ENCODE results near the gene SLC24A3.

The SLC24A3 gene

GRCh38 chr20:19670829-19671228 is 458.4 kb downstream of the SLC24A3 start:
- Histone ChIP-seq H3K4me1 (ENCODE audit: control insufficient read depth, insufficient read depth, low read length) (no peaks in the 10 kb centered on the region), H3K36me3 (ENCODE audit: control insufficient read depth in 2 of 2, insufficient read depth in 1 of 2, low read length in 2 of 2) (no peaks in the 10 kb centered on the region), H3K27ac (ENCODE audit: extremely low read depth, low read depth, low read length) (no peak overlapping the region), H3K4me3 (ENCODE audit: low read depth, low read length) (no peak overlapping the region), H3K9me3 (ENCODE audit: control insufficient read depth, insufficient read depth, low read depth, low read length) (no peaks in the 10 kb centered on the region)
- ChIA-PET CTCF (no interaction called here), POLR2A (no interaction called here)
- TF ChIP-seq ZNF561 (tag by site-specific recombination; IDR thresholded peaks at IDR 0.05; ENCODE audit: borderline replicate concordance) (no peak), ZNF514 (tag by site-specific recombination; IDR thresholded peaks at IDR 0.05) (no peak), ZNF335 (tag by site-specific recombination; conservative IDR thresholded peaks at IDR 0.05) (no peak), ZNF366 (tag by site-specific recombination; conservative IDR thresholded peaks at IDR 0.05) (no peak), ZNF747 (tag by site-specific recombination; IDR thresholded peaks at IDR 0.05) (no peak), ZNF24 (tag by site-specific recombination; IDR thresholded peaks at IDR 0.05) (no peak), GLI4 (tag by site-specific recombination; IDR thresholded peaks at IDR 0.05) (no peak), ZNF837 (tag by site-specific recombination; IDR thresholded peaks at IDR 0.05) (no peak), ZNF146 (tag by site-specific recombination; IDR thresholded peaks at IDR 0.05) (no peak), ZNF239 (tag by site-specific recombination; IDR thresholded peaks at IDR 0.05) (no peak), ZNF529 (tag by site-specific recombination; IDR thresholded peaks at IDR 0.05; ENCODE audit: insufficient replicate concordance) (no peak), WT1 (tag by site-specific recombination; IDR thresholded peaks at IDR 0.05) (no peak), YY2 (tag by site-specific recombination; IDR thresholded peaks at IDR 0.05) (no peak), ZBTB8A (tag by site-specific recombination; IDR thresholded peaks at IDR 0.05) (no peak), ZNF184 (tag by site-specific recombination; IDR thresholded peaks at IDR 0.05) (no peak), ZNF701 (tag by site-specific recombination; IDR thresholded peaks at IDR 0.05) (no peak), ZNF157 (tag by site-specific recombination; IDR thresholded peaks at IDR 0.05) (no peak)
- TF ChIP-seq, protein P1, sequence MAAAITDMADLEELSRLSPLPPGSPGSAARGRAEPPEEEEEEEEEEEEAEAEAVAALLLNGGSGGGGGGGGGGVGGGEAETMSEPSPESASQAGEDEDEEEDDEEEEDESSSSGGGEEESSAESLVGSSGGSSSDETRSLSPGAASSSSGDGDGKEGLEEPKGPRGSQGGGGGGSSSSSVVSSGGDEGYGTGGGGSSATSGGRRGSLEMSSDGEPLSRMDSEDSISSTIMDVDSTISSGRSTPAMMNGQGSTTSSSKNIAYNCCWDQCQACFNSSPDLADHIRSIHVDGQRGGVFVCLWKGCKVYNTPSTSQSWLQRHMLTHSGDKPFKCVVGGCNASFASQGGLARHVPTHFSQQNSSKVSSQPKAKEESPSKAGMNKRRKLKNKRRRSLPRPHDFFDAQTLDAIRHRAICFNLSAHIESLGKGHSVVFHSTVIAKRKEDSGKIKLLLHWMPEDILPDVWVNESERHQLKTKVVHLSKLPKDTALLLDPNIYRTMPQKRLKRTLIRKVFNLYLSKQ (tag by site-specific recombination; IDR thresholded peaks at IDR 0.05; ENCODE audit: borderline replicate concordance) = no peak
- TF ChIP-seq, protein P2, sequence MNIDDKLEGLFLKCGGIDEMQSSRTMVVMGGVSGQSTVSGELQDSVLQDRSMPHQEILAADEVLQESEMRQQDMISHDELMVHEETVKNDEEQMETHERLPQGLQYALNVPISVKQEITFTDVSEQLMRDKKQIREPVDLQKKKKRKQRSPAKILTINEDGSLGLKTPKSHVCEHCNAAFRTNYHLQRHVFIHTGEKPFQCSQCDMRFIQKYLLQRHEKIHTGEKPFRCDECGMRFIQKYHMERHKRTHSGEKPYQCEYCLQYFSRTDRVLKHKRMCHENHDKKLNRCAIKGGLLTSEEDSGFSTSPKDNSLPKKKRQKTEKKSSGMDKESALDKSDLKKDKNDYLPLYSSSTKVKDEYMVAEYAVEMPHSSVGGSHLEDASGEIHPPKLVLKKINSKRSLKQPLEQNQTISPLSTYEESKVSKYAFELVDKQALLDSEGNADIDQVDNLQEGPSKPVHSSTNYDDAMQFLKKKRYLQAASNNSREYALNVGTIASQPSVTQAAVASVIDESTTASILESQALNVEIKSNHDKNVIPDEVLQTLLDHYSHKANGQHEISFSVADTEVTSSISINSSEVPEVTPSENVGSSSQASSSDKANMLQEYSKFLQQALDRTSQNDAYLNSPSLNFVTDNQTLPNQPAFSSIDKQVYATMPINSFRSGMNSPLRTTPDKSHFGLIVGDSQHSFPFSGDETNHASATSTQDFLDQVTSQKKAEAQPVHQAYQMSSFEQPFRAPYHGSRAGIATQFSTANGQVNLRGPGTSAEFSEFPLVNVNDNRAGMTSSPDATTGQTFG (tag by site-specific recombination; IDR thresholded peaks at IDR 0.05; ENCODE audit: borderline replicate concordance) = no peak
- TF ChIP-seq, protein P3, sequence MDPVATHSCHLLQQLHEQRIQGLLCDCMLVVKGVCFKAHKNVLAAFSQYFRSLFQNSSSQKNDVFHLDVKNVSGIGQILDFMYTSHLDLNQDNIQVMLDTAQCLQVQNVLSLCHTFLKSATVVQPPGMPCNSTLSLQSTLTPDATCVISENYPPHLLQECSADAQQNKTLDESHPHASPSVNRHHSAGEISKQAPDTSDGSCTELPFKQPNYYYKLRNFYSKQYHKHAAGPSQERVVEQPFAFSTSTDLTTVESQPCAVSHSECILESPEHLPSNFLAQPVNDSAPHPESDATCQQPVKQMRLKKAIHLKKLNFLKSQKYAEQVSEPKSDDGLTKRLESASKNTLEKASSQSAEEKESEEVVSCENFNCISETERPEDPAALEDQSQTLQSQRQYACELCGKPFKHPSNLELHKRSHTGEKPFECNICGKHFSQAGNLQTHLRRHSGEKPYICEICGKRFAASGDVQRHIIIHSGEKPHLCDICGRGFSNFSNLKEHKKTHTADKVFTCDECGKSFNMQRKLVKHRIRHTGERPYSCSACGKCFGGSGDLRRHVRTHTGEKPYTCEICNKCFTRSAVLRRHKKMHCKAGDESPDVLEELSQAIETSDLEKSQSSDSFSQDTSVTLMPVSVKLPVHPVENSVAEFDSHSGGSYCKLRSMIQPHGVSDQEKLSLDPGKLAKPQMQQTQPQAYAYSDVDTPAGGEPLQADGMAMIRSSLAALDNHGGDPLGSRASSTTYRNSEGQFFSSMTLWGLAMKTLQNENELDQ (tag by site-specific recombination; IDR thresholded peaks at IDR 0.05; ENCODE audit: low read depth) = no peak

DNA sequence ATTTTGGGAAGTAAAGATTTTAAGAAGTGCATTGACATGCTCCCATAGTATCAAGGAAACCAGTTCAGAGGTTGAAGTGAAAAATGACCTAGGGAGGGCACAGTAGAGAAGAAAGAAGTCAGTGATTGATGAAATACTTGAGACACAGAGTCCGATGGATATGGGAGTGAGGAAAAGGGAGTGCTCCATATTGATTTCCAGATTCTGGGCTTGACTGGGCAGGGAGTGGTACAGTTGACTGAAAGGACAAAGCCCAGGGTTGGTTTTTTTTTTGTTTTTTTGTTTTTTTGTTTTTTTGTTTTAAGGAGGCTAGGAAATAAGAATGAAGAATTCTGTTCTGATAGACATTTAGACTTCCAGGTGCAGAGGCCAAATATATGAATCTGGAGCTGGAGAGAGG is 458.9 kb downstream of the SLC24A3 start:
- Histone ChIP-seq H3K36me3 (ENCODE audit: control insufficient read depth in 2 of 2, insufficient read depth in 1 of 2, low read length in 2 of 2) (no peaks in the 10 kb centered on the region), H3K9me3 (ENCODE audit: control insufficient read depth, insufficient read depth, low read depth, low read length) (no peaks in the 10 kb centered on the region), H3K27ac (ENCODE audit: extremely low read depth, low read depth, low read length) (no peak overlapping the region), H3K4me3 (ENCODE audit: low read depth, low read length) (no peak overlapping the region), H3K4me1 (ENCODE audit: control insufficient read depth, insufficient read depth, low read length) (no peaks in the 10 kb centered on the region)
- no peak for TF ChIP-seq ZSCAN30 (tag by site-specific recombination; IDR thresholded peaks at IDR 0.05)
- TF ChIP-seq ZNF157 (tag by site-specific recombination; IDR thresholded peaks at IDR 0.05) = no peak
- no peak for TF ChIP-seq ZBTB7A (tag by site-specific recombination; IDR thresholded peaks at IDR 0.05; ENCODE audit: low read depth)
- TF ChIP-seq ZNF555 (tag by site-specific recombination; conservative IDR thresholded peaks at IDR 0.05) = no peak
- no peak for TF ChIP-seq KLF8 (tag by site-specific recombination; IDR thresholded peaks at IDR 0.05)
- no peak for TF ChIP-seq YY2 (tag by site-specific recombination; IDR thresholded peaks at IDR 0.05)
- POLR2A ChIA-PET = no interaction called here
- CTCF ChIA-PET = no interaction called here
